ENCODE measurements around the gene CANT1.

CANT1 gene

DNA sequence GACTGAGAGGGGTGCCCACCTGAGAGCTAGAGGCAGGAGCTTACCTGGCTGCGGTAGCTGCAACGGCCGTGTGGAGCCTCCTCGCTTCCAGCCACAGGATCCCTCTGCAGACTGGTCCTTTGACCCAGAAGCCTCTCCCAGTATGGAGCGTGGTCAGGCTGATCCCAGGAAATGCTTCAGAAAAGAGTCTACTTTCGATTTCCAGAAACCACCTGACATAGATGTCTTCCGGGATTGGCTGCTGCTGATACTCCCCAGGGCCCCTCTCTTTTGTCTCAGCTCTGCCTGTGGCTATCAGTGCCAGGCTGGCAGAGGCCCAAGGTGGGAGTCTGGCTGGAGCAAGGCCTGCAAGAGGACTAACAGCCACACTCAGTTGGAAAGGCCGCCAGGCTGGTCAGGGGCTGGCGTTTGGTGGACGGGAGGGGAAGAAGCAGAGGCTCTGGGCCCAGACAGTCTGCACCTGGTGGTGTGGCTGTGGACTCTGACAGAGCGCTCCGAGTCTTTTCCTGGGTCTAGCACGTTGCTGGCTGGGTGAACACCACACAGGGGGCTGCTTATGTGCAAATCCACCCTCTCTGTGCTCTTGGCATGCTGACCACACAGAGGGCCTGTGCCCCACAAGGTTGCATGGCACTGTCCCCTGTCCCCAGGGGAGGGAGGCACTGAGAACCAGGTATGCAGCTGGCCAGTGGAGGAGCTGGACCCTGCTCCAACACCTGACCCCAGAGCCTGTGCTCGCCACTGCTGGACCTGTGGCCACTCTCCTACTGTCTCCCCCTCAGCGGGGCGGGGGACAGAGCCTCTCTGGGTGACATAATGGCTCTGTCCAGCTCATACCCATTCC lies 29.6 kb downstream of the CANT1 start, which contains the start of gene LGALS3BP:
LGALS3BP (minus strand) TSS at position 144 of the 844 bp plus-strand sequence. CDS start 2,732 bp downstream, outside the sequence.
- TF ChIP-seq GATA2 (IDR thresholded peaks at IDR 0.05; ENCODE audit: low read depth, low read length) (no peak), GATA3 (IDR thresholded peaks at IDR 0.05; ENCODE audit: low read depth, low read length) (no peak)

DNA sequence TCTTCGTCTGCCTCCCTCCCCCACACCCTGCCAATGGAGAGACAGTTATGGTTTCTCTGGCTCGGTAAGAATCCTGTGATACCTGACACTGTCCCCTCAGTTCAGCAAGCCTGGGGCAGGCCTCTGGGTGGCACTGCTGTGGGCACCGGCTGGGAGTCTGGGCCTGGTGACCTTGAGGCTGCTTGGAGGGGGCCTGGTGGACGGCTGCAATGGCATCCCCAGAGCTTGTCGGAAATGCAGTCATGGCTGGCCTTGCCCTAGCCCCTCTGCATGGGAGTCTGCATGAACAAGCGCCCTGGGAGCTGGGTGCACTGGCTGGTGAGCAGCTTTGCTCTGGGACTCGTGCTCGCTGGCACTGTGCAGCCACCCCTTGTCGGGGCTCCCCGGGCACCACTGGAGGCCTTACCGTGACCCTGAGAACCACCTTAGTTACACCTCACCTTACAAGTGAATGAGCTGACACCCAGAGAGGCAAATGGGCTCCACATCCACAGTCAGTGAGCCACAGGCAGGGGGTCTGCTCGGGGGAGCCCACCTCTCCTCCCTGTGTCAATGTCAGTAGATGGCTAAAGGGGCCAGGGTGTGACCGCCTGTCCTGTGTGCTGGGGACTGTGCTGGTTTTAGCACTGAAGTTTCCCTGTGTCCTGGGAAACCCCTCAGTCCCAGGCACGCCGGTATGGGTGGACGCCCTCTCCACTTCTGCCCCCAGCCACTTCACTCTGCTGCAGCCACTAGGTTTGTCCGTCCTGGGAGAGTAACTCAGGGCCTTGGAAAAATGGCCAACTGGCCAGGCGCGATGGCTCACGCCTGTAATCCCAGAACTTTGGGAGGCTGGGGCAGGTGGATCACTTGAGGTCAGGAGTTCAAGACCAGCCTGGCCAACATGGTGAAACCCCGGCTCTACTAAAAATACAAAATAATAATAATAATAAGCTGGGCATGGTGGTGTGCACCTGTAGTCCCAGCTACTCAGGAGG lies 31.3 kb downstream of the CANT1 start:
- TF ChIP-seq GATA3 (IDR thresholded peaks at IDR 0.05; ENCODE audit: low read depth, low read length) (no peak), GATA2 (IDR thresholded peaks at IDR 0.05; ENCODE audit: low read depth, low read length) (no peak)

DNA sequence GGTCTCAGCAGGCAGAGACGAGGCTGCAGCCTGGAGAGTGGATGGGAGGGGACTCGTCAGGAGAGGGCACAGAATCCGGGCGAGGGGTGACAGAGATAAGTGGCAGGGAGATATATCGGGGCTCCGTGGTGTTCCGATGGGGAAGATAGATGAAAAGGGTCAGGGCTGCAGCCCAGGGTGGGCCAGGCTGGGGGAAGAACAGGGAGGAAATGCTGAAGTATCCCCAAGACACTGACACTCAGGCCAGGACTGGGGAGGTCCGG lies 32.0 kb downstream of the CANT1 start:
- no peak for TF ChIP-seq GATA2 (IDR thresholded peaks at IDR 0.05; ENCODE audit: low read depth, low read length)
- TF ChIP-seq GATA3 (IDR thresholded peaks at IDR 0.05; ENCODE audit: low read depth, low read length) = no peak

DNA sequence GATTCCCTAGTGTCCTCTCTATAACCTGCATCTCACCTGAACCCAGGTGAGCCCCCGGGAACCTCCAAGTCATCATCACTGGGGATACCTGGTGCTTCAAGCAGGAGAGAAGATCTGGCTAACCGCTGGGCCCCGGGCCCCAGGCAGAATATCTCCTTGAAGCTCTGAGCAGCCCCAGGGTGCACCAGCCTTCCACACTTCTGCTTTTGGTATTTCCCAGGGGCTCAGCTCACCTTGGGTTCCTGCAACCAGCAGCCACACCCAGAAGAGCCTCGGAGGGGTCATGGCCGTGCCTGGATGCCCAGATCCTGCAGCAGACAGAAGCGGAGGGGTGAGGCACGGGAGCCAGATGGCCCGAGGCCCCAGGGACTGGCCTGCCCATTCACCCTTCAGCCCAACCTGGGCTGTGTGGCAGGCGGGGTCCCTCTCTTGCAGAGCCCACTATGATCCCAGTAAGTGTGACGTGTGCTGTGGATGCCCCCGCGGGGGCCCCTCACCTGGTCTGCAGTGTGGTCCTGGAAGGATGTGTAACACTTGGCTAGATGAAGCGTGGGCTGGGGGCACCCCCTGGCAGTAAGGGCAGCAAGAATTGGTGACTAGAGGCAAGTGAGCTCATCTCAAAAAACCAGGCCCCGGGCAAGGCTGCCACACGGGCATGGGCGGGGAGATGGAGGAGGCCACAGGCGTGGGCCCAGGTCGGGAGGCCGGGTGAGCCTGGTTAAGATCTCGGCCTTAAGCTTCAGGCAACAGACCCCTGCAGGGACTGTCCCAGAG lies 32.5 kb downstream of the CANT1 start:
- TF ChIP-seq GATA2 (IDR thresholded peaks at IDR 0.05; ENCODE audit: low read depth, low read length) = no peak
- no peak for TF ChIP-seq GATA3 (IDR thresholded peaks at IDR 0.05; ENCODE audit: low read depth, low read length)

DNA sequence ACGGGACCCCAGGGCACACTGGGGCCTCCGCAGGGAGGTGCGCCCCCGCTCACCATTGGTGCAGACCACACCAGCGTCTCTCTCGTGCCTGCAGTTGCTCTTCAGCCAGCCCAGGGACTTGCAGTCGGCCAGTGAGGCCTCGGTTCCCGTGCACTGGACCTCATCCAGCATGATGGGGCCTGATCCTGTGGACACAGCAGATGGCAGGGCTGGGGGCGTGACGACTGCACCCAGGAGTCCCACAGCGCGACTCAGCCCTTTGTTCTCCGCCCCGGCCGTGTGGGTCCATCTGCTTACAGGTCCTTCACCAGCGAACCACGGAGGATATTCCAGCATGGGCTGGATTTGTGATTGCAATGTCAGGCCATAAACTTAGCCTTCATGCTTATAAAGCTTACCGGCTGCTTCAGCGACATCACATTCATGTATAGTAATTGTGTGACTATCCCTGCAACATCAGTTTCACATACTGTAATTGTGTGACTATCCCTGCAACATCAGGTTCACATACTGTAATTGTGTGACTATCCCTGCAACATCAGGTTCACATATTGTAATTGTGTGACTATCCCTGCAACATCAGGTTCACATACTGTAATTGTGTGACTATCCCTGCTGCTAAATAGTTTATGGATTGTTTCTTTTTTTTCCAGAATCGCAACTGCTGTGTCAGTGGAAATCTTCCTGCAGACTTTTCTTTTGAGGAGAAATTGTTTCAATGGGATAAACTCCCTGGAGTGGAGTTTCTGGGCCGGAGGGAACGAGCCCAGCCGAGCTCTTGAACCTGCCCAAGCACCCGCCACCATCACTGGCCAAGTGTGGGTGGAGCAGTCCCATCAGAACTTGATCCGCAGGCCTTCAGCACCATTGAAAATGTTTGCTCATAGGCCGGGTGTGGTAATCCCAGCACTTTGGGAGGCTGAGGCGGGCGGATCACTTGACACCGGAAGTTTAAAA lies 34.7 kb downstream of the CANT1 start:
- TF ChIP-seq GATA3 (IDR thresholded peaks at IDR 0.05; ENCODE audit: low read depth, low read length) = no peak
- TF ChIP-seq GATA2 (IDR thresholded peaks at IDR 0.05; ENCODE audit: low read depth, low read length) = no peak

DNA sequence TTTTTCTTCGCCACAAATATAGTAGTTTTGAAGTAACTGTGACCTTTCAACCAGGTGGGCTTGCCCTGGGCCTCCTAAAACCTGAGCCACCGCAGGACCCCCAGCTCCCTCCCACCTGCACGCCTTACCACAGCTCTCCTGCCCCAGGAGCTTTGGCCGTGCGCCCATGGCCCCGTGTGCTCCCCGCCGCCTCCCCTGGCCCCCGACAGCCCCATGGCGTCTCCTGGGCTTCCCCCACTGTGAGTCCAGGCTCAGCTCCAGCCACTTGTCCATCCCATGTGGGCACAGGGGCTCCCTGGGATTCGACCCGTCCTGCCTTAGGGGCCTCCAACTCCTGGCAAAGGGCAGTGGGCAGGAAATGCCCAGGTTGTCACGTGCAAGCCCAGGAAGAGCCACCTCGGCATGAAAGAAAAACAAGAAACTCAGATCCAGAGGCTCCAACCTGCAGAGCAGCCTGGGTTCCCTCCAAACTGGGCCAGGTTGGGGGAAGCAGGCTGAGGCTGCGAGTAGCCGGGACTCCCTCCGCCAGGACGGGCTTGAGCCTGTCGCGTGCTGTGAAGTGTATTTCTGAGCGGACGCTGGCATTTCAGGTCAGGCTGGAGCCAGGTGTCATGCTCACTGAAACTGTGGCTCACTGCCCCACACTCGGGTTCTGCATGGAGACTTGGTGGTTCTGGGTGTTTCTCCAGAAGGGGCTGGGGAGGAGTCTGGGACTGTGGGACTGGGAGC lies 35.6 kb downstream of the CANT1 start:
- no peak for TF ChIP-seq GATA3 (IDR thresholded peaks at IDR 0.05; ENCODE audit: low read depth, low read length)
- no peak for TF ChIP-seq GATA2 (IDR thresholded peaks at IDR 0.05; ENCODE audit: low read depth, low read length)

DNA sequence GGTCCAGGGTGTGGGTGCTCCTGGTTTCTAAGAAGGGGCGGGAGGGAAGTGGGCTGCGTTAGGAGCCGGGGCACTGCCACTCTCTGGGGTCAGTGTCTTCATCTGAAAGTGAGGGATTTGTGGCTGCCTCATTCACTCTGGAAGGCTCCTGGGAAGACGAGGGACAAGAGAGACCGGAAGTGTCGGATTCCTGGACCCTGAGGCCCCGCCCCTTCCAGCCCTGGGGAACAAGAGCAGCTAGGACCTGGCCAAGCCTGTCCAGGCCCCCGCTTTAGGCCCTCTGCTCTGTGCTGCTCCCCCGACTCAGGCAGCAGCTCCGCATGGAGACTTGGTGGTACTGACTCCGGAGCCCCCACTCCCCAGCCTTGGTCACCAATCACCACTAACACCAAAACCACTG lies 36.4 kb downstream of the CANT1 start:
- TF ChIP-seq GATA2 (IDR thresholded peaks at IDR 0.05; ENCODE audit: low read depth, low read length) (no peak), GATA3 (IDR thresholded peaks at IDR 0.05; ENCODE audit: low read depth, low read length) (no peak)

DNA sequence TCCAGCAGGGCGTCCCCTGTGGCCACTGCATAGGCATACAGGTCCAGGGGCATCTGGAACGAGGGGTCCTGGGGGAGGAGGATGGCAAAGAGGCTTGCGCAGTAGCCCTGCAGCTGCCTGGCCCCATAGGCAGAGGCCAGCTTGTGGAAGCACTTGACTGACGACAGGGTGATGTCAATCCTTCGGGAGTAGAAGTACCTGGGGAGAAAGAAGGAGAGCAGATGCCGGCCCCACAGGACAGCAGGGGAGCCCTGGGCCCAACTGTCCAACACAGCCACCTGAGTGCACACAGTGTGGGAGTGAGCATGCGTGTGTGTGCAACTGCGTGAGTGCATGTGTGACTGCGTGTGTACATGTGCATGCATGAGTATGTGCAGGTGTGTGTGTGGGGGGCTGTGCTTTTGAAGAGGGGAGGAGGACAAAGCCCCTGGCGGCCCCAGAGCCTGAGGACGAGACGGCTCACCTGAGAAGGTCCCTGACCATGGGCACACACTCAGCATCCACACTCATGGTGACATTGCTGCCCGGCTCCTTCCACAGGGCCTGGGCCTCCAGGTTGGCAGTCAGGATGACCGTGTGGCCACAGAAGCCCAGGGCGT lies 37.0 kb downstream of the CANT1 start:
- TF ChIP-seq GATA2 (IDR thresholded peaks at IDR 0.05; ENCODE audit: low read depth, low read length) (no peak), GATA3 (IDR thresholded peaks at IDR 0.05; ENCODE audit: low read depth, low read length) (no peak)

DNA sequence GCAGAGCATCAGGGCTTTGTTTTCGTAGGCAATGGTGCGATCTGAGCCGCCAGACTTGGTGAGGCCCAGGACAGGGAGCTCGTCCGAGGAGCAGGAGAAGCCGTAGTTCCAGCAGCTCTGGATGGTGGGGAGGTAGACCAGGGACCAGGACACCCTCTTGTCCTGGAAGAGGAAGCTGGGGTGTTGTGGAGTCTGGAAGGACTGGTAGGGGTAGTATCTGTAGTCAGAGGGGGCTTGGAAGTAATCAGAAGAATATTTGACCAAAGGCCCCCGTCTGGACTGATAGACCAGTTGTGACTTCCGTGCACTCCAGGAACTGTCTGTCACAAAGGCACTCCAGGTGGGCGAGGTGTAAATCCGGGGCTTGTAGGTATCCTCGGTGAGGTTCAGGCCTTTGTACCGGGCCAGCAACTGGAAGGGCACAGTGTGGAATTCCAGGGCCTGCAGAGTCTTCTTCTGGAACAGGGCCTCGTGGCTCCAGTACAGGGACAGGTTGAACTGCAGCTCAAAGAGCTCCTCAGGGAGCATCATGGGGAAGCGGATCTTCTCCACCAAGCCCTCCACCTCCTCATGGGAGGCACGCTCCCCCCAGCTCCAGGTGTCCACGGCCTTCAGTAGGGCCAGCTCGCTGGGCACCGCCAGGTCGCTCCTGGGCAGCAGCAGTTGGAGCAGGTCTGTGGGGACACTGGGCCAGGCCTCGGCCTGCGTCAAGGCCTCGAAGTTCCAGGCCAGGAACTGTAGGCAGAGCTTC lies 37.6 kb downstream of the CANT1 start:
- TF ChIP-seq GATA3 (IDR thresholded peaks at IDR 0.05; ENCODE audit: low read depth, low read length) (no peak), GATA2 (IDR thresholded peaks at IDR 0.05; ENCODE audit: low read depth, low read length) (no peak)

DNA sequence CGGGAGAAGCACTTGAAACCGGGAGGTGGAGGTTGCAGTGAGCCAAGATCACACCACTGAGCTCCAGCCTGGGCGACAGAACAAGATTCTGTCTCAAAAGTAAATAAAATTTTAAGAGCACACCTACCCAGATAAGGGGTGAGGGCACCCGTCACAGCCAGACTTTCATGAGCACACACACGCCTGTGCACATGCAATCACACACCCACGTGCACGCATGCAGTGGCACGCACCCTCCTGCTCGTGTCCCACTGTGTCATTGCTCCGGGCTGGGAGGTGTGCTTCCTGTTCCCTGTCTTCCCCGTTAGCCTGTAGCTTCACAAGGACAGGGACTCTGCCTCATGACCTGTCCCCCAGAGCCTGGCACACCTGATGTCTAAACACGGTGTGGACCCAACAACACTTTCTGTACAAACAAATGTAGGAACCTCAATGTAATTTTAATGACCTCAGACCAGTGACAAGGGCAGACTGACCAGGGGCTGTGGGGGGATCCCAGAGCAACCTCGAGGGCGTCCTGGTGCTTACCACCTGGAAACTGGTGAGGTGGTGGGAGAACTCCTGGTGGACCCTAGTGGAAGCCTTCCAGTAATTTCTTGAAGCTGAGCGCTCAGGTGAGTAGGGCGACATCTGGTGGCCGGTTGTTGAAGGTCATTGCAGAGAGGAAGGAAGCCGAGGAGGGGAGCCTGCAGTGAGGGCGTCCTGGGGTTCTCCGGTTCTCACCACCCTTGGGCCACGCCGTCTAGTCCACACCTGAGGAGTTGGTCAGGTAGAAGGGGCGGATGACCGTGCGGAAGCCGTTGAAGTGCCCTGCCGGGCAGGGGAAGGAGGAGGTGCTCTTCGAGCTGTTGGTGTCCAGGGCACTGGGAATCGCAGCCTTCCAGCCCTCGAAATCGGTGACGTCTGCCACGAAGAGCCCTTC lies 38.5 kb downstream of the CANT1 start:
- no peak for TF ChIP-seq GATA2 (IDR thresholded peaks at IDR 0.05; ENCODE audit: low read depth, low read length)
- TF ChIP-seq GATA3 (IDR thresholded peaks at IDR 0.05; ENCODE audit: low read depth, low read length) = no peak
